Stimulated activated CD8-positive, alpha-beta memory T cell treated with anti-CD3 and anti-CD28 coated beads, Interleukin-7, amount 100 ng/mL, for 48 hours (primary cell): ENCODE measurements around the gene CROCC.
A peak's percentile ranks its signal among the peaks of the same experiment; 100 is the strongest.
"Not testable (repeated sequence)": the region's sequence is repeated elsewhere in the genome, so short reads cannot be mapped to it uniquely, and the experiment has no call there.

Source experiments
- DNase-seq, 2 donors: peaks; one replicate each; pipeline ENCODE4 v3.0.0-alpha.2; 2020; ENCODE audit warnings: low read depth in 1 of 2; ENCODE audit errors: extremely low read depth in 1 of 2

CROCC gene

DNA sequence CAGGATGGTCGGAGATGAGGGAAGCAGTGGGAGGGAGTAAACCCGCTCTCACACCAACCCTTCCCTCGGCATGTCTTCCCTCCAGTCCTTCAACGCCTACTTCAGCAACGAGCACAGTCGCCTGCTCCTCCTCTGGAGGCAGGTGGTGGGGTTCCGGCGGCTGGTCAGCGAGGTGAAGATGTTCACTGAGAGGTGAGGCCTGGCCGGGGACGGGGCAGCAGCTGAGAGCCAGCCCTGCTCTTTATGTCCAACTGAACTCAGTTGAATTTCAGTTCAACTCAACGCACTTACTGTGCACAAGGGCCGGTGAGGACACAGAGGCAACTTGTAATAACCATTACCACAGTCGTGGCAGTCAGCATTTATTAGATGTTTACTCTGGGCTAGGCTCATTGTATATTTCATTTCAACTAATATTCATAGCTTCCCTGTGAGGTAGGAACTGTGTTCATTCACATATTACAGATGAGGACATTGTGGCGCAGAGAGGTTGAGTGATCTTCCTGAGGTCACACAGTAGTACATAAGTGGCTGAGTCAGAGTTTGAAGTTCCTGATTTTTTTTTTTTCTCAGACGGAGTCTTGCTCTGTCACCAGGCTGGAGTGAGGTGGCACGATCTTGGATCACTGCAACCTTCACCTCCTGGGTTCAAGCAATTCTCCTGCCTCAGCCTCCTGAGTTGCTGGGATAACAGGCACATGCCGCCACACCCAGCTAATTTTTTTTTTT lies 9.6 kb downstream of the CROCC start:
- not testable (repeated sequence) for DNase-seq

DNA sequence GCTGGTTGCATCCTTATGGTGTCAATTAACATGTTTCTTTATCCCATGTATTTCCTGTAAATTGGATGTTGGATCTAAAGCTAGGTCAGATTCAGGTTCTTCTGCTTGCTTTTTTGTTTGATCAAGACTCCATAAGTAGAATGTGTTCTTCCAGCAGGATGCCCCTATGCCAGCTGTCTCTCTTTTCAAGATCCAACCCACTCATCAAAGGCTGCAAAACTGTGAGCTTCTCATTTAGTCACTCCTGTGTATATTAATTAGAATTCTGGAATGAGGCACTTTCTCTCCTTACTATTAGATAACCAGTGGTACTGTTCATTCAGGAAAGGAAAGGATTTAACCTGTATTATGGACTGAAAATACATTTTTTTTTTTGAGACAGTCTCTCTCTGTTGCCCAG lies 12.2 kb downstream of the CROCC start:
- DNase-seq: not testable (repeated sequence)

DNA sequence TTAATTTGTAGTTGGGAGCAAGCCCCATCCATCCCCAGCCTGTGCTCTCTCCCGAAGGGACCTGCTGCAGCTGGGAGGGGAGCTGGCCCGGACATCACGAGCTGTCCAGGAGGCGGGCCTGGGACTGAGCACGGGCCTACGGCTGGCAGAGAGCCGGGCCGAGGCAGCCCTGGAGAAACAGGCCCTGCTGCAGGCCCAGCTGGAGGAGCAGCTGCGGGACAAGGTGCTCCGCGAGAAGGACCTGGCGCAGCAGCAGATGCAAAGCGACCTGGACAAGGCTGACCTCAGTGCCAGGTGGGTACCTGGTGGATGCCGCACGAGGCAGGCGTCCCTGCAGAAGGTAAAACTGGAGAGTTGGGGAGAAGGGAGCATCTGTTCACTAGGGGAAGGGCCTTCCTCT lies 14.8 kb downstream of the CROCC start:
- not testable (repeated sequence) for DNase-seq

DNA sequence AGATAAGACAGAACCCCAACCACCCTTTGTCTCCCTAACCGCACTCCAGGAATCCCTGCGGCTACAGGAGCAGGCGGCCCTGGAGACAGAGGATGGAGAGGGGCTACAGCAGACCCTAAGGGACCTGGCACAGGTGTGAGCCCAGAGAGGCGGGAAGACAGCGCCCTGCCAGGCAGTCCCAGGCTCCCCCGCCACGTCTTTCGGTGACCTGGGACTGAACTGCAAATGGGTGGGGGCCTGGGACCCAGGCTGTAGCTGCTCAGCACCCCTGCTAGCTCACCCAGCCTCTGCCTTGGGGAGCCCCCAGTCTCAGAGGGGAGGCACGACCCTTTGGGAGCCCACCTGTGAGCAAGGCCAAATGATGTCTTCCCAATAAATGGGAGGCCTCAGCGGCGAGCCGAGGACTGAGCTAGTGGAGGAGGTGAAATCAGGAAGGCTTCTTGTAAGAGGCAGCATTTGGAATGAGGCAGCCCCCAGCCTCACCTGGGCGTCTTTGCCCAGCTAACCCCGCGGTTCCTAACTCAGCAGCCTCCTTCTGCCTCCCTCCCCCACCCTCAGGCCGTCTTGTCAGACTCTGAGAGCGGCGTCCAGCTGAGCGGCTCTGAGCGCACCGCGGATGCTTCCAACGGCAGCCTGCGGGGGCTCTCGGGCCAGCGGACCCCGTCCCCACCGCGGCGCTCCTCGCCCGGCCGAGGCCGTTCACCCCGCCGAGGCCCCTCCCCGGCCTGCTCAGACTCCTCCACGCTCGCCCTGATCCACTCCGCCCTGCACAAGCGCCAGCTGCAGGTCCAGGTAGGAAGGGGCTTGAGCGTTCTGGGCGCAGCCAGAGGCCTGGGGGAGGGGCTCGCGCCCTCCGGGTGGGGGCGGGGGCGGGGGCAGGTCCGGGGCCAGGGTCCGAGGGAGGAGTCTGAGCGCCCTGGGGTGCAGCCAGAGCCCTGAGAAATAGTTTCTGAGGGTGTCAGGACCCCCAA lies 16.9 kb downstream of the CROCC start:
- DNase-seq: no peak

DNA sequence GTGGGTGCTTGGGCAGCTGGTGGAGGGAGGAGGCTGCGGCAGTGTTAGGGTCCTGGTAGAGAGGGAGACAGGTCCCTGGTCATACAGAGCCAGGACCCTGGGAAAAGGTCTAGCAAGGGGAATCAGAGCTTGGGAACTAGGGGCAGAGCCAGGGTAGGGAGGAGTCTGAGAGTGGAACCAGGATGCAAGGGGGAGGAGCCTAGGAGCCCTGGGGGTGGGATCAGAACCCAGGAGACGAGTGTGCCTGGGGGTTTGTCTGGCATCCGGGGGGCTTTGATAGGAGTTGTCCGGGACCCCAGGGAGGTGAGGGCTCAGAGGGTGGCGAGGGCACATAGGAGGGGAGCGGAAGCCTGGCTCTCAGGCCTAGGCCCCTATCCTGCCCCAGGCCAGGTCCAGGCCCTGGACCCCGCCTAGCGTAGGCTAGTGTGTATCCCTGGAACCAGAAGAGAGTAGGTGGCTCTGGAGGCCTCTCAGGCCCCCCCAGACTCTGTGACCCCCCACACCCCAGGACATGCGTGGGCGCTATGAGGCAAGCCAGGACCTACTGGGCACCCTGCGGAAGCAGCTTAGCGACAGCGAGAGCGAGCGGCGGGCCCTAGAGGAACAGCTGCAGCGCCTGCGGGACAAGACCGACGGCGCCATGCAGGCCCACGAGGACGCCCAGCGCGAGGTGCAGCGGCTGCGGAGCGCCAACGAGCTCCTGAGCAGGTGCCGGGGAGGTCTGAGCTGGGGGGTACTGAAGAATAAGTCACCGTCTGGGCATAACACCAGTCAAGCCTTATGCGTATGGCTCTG lies 17.9 kb downstream of the CROCC start:
- not testable (repeated sequence) for DNase-seq

DNA sequence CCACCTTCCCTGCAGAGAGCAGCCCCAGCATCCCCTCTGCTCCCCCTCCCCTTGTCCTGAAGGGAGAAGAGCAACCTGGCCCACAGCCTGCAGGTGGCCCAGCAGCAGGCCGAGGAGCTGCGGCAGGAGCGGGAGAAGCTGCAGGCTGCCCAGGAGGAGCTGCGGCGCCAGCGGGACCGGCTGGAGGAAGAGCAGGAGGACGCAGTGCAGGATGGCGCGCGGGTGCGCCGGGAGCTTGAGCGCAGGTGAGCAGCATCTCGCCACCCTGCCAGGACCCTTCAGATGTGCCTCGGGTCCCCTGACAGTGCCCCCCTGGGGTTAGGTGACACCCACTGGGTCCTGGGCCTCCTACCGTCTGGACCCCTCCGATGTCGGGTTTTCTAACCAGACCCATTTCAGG lies 22.3 kb downstream of the CROCC start:
- DNase-seq: no peak

DNA sequence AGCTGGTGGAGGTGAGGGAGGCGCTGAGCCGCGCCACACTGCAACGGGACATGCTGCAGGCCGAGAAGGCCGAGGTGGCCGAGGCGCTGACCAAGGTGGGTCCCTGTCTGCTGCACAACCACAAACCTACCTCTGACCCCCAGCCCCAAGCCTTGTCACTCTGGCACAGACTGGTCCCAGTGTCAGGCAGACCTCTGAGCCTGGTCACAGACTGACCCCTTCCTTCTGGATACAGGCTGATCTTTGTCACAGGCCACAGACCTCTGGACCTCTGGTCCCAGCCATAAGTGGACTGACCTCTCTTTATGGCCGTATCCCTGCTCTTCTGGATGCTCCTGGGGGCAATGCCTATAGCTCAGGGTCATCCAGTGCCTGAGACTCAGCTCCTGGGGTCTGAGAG lies 23.8 kb downstream of the CROCC start:
- DNase-seq: not testable (repeated sequence)

DNA sequence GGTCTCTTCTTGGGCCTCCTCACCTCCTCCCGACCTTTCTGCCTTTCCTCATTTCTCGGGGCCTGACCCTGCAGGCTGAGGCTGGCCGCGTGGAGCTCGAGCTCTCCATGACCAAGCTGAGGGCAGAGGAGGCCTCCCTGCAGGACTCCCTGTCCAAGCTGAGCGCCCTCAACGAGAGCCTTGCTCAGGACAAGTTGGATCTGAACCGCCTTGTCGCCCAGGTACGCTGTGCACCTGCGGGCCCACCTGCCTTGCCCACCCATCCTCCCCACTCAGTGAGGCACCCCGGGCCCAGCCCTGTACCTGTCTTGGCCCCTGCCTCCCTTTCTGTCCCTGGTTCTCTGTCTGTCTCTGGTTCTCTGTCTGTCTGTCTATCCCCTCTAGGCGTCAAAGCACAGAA lies 24.5 kb downstream of the CROCC start:
- not testable (repeated sequence) for DNase-seq

DNA sequence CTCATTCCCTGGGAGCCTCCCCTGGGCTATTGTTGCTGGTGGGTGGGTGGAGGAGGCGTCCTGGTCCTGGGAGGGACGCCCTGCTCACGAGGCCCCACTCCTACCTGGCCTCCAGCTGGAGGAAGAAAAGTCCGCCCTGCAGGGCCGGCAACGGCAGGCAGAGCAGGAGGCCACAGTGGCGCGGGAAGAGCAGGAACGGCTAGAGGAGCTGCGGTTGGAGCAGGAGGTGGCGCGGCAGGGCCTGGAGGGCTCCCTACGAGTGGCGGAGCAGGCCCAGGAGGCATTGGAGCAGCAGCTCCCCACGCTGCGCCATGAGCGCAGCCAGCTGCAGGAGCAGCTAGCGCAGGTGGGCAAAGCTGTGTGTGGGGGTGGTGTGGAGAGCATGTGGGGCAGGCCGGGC lies 24.9 kb downstream of the CROCC start:
- DNase-seq: no peak

DNA sequence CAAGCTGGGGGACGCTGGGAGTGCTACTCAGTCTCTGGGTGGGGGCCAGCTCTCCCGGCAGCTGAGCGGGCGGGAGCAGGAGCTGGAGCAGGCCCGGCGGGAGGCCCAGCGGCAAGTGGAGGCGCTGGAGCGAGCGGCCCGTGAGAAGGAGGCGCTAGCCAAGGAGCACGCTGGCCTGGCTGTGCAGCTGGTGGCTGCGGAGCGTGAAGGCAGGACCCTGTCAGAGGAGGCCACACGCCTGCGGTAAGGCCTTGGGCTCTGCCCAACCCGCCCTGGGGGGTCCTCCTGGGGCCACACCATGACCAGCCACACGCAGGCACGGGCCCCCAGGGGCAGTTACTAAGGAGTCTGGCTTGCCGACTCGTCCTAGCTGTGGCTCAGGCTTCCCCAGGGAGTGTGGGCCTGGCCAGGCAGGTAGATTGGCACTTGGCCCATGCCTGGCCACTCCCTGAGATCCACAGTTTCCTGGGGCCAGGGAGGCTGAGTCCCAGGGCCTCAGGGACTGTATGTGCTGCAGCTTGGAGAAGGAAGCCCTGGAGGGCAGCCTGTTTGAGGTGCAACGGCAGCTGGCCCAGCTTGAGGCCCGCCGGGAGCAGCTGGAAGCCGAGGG lies 26.7 kb downstream of the CROCC start:
- not testable (repeated sequence) for DNase-seq

DNA sequence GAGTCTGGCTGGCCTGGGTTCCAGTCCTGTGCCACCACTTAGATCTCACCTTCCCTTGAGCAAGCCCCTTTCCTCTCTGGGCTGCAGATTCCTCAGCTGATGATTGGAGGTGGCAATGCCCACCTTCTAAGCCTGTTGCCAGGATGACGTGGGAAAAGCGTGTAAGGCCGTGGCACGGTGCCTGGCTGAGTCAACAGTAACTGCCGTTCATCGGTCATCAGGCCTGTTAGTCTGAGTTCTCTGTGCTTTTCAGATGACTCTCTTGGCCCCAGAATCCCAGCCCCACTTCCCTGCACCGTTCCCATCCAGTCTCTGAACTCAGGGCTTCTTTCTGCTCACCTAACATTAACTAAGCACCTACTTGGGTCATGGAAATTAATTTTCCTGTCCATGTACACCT lies 27.3 kb downstream of the CROCC start:
- not testable (repeated sequence) for DNase-seq

DNA sequence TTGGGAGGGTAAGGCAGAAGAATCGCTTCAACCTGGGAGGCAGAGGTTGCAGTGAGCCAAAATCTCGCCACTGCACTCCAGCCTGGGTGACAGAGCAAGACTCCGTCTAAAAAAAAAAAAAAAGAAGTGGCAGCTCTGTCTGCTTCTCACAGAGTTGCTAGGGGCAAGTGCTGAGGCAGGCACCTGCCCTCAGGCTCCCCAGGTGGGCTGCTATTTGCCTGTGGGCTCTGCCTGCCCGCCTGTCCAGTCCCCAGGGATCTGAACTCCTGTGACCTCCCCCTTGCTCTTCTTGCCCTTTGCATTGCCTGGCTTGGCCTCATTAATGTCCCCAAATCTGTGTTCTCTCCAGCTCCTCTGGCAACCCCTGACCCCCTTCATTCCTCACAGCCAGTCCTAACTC lies 30.6 kb downstream of the CROCC start:
- DNase-seq: not testable (repeated sequence)

DNA sequence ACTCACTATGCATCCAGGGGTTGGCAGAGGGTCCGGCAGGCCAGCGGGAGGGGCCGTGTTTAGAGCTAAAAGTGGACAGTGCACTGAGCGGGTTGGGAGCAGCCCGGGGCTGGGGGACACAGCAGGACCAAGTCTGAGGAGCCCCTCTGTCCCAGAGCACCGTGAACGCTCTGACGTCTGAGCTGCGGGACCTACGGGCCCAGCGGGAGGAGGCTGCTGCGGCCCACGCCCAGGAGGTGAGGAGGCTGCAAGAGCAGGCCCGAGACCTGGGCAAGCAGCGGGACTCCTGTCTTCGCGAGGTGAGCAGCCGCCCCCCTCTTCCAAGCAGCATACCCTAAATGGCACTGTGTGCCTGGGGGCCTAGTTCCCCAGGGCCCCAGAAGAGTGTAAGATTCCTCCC lies 32.8 kb downstream of the CROCC start:
- DNase-seq: no peak

DNA sequence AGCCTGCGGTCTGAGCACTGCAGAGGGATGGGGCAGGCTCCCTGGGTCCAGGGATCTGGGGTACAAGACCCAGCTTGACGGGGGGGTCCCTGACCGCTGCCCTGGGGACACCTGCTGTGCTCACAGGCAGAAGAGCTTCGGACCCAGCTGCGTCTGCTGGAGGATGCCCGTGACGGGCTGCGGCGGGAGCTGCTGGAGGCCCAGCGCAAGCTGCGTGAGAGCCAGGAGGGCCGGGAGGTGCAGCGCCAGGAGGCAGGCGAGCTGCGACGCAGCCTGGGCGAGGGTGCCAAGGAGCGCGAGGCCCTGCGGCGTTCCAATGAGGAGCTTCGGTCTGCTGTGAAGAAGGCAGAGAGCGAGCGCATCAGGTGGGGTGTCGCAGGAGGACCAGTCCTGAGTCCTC lies 33.5 kb downstream of the CROCC start:
- no peak for DNase-seq

DNA sequence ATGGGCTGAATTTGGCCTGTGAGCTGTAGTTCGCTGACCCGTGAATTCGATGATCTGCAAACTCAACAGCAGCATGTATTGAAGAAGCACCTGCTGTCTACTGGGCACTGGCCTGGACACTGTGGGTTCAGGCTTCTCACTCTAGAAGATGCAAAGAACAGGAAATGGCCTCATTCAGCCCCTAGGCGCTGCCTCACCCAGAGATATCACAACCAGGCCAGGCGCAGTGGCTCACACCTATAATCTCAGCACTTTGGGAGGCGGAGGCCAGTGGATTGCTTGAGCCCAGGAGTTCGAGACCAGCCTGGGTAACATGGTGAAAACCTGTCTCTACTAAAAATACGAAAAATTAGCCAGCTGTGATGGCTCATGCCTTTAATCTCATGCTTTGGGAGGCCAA lies 35.0 kb downstream of the CROCC start:
- DNase-seq: no peak

DNA sequence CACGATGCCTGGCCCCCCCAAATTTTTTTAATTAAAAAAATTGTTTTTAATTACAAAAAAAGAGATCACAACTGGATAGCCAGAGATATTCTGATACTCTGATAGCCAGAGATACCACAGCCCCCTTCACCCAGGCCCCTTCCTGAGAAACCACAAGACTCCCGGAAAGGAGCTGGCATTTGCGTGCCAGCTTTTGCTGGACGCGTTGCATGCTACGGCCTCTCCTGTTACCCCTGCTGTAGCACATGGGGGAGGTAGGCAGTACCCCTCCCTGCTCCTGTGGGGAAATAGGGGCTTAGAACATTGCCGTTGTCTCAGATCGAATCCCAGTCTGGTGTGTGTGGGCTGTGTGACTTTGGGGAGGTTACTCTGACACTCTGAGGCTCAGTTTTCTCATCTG lies 36.0 kb downstream of the CROCC start:
- no peak for DNase-seq

DNA sequence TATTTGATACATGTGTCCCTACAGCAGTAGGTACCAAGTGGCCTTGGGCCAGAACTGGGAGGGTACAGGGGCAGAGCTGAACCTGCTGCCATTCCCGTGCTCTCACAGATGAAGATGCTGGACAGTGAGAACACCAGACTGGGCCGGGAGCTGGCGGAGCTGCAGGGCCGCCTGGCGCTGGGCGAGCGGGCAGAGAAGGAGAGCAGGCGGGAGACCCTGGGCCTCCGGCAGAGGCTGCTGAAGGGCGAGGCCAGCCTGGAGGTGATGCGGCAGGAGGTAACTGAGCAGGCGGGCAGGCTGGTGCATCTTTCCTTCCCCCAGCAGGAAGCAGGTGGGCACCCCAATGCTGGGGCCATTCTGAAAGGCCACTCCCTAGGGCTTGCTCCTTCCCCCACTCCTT lies 36.7 kb downstream of the CROCC start:
- no peak for DNase-seq

DNA sequence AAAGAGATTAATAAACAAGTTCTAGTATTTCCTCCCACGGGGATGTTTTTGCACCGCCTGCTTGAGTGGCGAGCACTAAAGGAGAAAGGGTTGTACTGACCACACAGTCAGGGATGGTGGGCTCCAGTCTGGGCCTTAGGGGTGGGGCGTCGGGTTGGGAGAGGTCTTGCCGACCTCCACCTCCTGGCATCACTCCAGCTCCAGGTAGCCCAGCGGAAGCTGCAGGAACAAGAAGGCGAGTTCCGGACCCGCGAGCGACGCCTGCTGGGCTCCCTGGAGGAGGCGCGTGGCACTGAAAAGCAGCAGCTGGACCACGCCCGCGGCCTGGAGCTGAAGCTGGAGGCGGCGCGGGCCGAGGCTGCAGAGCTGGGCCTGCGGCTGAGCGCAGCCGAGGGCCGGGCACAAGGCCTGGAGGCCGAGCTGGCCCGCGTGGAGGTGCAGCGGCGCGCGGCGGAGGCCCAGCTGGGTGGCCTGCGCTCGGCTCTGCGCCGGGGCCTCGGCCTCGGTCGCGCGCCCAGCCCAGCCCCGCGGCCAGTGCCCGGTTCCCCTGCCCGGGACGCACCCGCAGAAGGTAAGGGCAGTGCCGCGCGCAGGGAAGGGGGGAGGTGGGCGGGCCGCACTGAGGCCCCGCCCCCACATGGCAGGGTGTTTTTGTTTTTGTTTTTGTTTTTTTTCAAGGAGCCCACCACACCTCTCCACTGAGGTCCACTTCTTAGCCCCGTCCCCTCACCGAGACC lies 39.0 kb downstream of the CROCC start:
- DNase-seq: peak; percentile 59 to 75

DNA sequence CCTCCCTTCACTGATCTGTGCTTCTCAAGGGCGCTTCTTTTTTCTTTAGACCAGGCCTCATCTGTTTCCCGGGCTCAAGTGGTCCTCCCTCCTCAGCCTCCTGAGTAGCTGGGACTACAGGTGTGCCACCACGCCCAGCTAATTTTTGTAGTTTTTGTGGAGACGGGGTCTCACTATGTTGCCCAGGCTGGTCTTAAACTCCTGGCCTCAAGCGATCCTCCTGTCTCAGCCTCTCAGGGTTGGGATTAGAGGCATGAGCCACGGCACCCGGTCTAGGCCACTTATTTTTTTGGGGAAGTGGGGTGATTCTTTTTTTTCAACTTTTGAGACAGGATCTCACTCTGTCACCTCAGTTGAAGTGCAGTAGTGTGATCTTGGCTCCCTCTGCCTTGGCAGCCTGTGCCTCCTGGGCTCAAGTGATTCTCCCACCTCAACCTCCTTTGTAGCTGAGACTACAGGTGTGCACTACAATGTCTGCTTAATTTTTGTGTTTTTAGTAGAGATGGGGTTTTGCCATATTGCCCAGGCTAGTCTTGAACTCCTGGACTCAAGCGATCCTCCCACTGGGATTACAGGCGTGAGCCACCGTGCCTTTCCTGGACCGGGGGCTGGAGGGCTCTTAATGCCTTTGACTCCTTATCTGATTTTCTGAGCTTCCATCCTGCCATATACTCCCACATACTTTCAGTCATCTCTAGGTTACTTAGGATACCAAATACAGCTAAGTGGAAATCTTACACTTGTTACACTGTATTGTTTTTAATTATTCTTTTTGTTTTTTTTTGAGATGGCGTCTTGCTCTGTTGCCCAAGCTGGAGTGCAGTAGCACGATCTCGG lies 39.8 kb downstream of the CROCC start:
- DNase-seq: no peak
